Natural killer cell (primary cell): Measurements from ENCODE around the gene IQSEC1. TPM values are rescaled to one million over a fixed set of nuclear protein-coding genes. Genes with fewer than 3 reads are reported as not detected.

Experiments used
- ATAC-seq, 3 donors: fragments of 150-1000 bp in 2 of 3; fragments of 200-7000 bp in 1 of 3; cut with Tn5 transposase; 1 replicate in 1 of 3; 2 replicates in 2 of 3; pipeline ENCODE4 v1.10.0; 2021; ENCODE audit warnings: mild to moderate bottlenecking in 2 of 3, moderate library complexity in 2 of 3
- DNase-seq, 2 donors: peaks; one replicate each; pipeline versions ENCODE4 v3.0.0 to v3.0.0-alpha.2; 2013 to 2021; ENCODE audit warnings: mixed read lengths in 1 of 2
- H3K27ac ChIP-seq: one replicate; pipeline ENCODE4 v1.5.1; 2013; ENCODE audit warnings: mild to moderate bottlenecking, low read length
- H3K27me3 ChIP-seq: one replicate; pipeline ENCODE4 v1.6.1; 2013; ENCODE audit warnings: low read length; ENCODE audit not compliant: control insufficient read depth, insufficient read depth
- H3K36me3 ChIP-seq: one replicate; pipeline ENCODE4 v1.6.1; 2013; ENCODE audit warnings: low read length; ENCODE audit not compliant: control insufficient read depth, insufficient read depth
- H3K4me1 ChIP-seq: one replicate; pipeline ENCODE4 v1.6.1; 2013; ENCODE audit warnings: low read length; ENCODE audit not compliant: control insufficient read depth, insufficient read depth
- H3K4me3 ChIP-seq: one replicate; pipeline ENCODE4 v1.5.1; 2013; ENCODE audit warnings: low read length
- H3K9me3 ChIP-seq: one replicate; pipeline ENCODE4 v1.6.1; 2013; ENCODE audit warnings: low read length; ENCODE audit not compliant: control insufficient read depth, insufficient read depth
- H3K27ac Mint-ChIP-seq, 2 donors: one replicate each; pipeline ENCODE4 v1.8.0; 2022; ENCODE audit warnings: mild to moderate bottlenecking in 2 of 2, mixed read lengths in 2 of 2, moderate library complexity in 1 of 2
- H3K27me3 Mint-ChIP-seq, 2 donors: one replicate each; pipeline ENCODE4 v1.8.0; 2022; ENCODE audit warnings: low read depth in 2 of 2, mixed read lengths in 2 of 2
- H3K36me3 Mint-ChIP-seq: one replicate; pipeline ENCODE4 v1.8.0; 2022; ENCODE audit warnings: mixed read lengths
- H3K4me1 Mint-ChIP-seq, 2 donors: one replicate each; pipeline ENCODE4 v1.8.0; 2022; ENCODE audit warnings: mixed read lengths in 2 of 2
- H3K4me3 Mint-ChIP-seq: one replicate; pipeline ENCODE4 v1.8.0; 2022; ENCODE audit warnings: mild to moderate bottlenecking, moderate library complexity, mixed read lengths
- H3K9me3 Mint-ChIP-seq, 2 donors: one replicate each; pipeline ENCODE4 v1.8.0; 2022; ENCODE audit warnings: mixed read lengths in 2 of 2
- CTCF ChIP-seq: fragments of 200-600 bp; IDR thresholded peaks from one replicate; pipeline ENCODE4 v1.8.0; 2022; ENCODE audit warnings: antibody characterized with exemption
- WGBS: methylation state at CpG from one replicate; pipeline ENCODE4 v1.1.7; 2013; ENCODE audit warnings: missing lambda C conversion rate; ENCODE audit not compliant: insufficient coverage; 5-methylcytosine and 5-hydroxymethylcytosine counted together
- intact Hi-C: fragments of 100-400 bp; cut with micrococcal nuclease; formaldehyde crosslinking; loops from one replicate; pipeline ENCODE4 v1.14.2; 2022
- total RNA-seq, 4 donors: library from RNA; stranded (reverse); fragments of 120-200 nt in 1 of 4; gene quantifications; one replicate each; pipeline versions ENCODE4 v1.2.3 to v1.2.4, GENCODE V29; 2013 to 2022

The IQSEC1 gene
- total RNA-seq, 3 donors from 2014 or later (not counting 1 experiment from before 2014, with no cell fraction given), result 124 to 189 (median 138) TPM

- no peak for TF ChIP-seq CTCF
- no peaks in the 10 kb centered on the region for H3K4me1 Mint-ChIP-seq
- WGBS, result 88% methylated on average over 8 of the region's 8 CpGs
- no peak for DNase-seq
- Histone ChIP-seq H3K27ac (no peak overlapping the region), H3K4me1 (peaks cover 6% of the 10 kb centered on the region), H3K36me3 (no peaks in the 10 kb centered on the region), H3K27me3 (no peaks in the 10 kb centered on the region), H3K4me3 (no peak overlapping the region), H3K9me3 (no peaks in the 10 kb centered on the region)
- no peak overlapping the region for H3K27ac Mint-ChIP-seq
- H3K9me3 Mint-ChIP-seq, result no peaks in the 10 kb centered on the region
- H3K27me3 Mint-ChIP-seq, result peaks cover 0 to 11% of the 10 kb centered on the region in 2 donors
- no peaks in the 10 kb centered on the region for H3K36me3 Mint-ChIP-seq
- intact Hi-C loops, result no loop called here
- ATAC-seq, result no peak
- H3K4me3 Mint-ChIP-seq, result no peak overlapping the region
These were observed 43.2 kb upstream of the IQSEC1 start for GRCh38 chr3:13116426-13116825.

GRCh38 chr3:13115991-13116390 lies 42.8 kb upstream of the IQSEC1 start:
- Histone ChIP-seq H3K27me3 (no peaks in the 10 kb centered on the region), H3K9me3 (no peaks in the 10 kb centered on the region), H3K4me1 (peaks cover 11% of the 10 kb centered on the region), H3K27ac (no peak overlapping the region), H3K36me3 (no peaks in the 10 kb centered on the region), H3K4me3 (no peak overlapping the region)
- Mint-ChIP-seq H3K27me3 (peaks cover 0 to 11% of the 10 kb centered on the region in 2 donors), H3K4me3 (no peak overlapping the region), H3K27ac (no peak overlapping the region), H3K36me3 (no peaks in the 10 kb centered on the region), H3K9me3 (no peaks in the 10 kb centered on the region), H3K4me1 (peaks cover 0 to 4% of the 10 kb centered on the region in 2 donors)
- 94% methylated on average over 7 of the region's 7 CpGs for WGBS
- no peak for TF ChIP-seq CTCF
- ATAC-seq (no peak), DNase-seq (no peak)
- intact Hi-C loops, result no loop called here

- Histone ChIP-seq H3K9me3 (no peaks in the 10 kb centered on the region), H3K27me3 (no peaks in the 10 kb centered on the region), H3K36me3 (no peaks in the 10 kb centered on the region), H3K27ac (no peak overlapping the region), H3K4me1 (peaks cover 15% of the 10 kb centered on the region), H3K4me3 (no peak overlapping the region)
- no peak overlapping the region for H3K27ac Mint-ChIP-seq
- no peak overlapping the region for H3K4me3 Mint-ChIP-seq
- DNase-seq (no peak), ATAC-seq (no peak)
- intact Hi-C loops, result no loop called here
- H3K27me3 Mint-ChIP-seq, result peaks cover 0 to 11% of the 10 kb centered on the region in 2 donors
- TF ChIP-seq CTCF, result no peak
- peaks cover 4 to 8% of the 10 kb centered on the region in 2 donors for H3K4me1 Mint-ChIP-seq
- WGBS, result 88% methylated on average over 8 of the region's 8 CpGs
- no peaks in the 10 kb centered on the region for H3K36me3 Mint-ChIP-seq
- no peaks in the 10 kb centered on the region for H3K9me3 Mint-ChIP-seq
These were observed 42.3 kb upstream of the IQSEC1 start for GRCh38 chr3:13115576-13115910.

GRCh38 chr3:13114811-13115575 lies 41.8 kb upstream of the IQSEC1 start:
- no peaks in the 10 kb centered on the region for H3K36me3 ChIP-seq
- no peaks in the 10 kb centered on the region for H3K9me3 Mint-ChIP-seq
- 86% methylated on average over 14 of the region's 14 CpGs for WGBS
- no peaks in the 10 kb centered on the region for H3K36me3 Mint-ChIP-seq
- no peak overlapping the region for H3K4me3 ChIP-seq
- no peak overlapping the region for H3K27ac ChIP-seq
- H3K4me1 Mint-ChIP-seq, result peaks cover 4 to 9% of the 10 kb centered on the region in 2 donors
- H3K27me3 ChIP-seq, result no peaks in the 10 kb centered on the region
- H3K4me1 ChIP-seq, result peaks cover 20% of the 10 kb centered on the region
- H3K27ac Mint-ChIP-seq, result no peak overlapping the region
- no peaks in the 10 kb centered on the region for H3K9me3 ChIP-seq
- peaks cover 0 to 11% of the 10 kb centered on the region in 2 donors for H3K27me3 Mint-ChIP-seq
- ATAC-seq (no peak), DNase-seq (no peak)
- TF ChIP-seq CTCF, result no peak
- intact Hi-C loops, result no loop called here
- no peak overlapping the region for H3K4me3 Mint-ChIP-seq
